Fibroblast of villous mesenchyme (primary cell): ENCODE results near the gene DDX11. TPM values are rescaled to one million over a fixed set of nuclear protein-coding genes. Genes with fewer than 3 reads are reported as not detected.
"Not testable (repeated sequence)": the region's sequence is repeated elsewhere in the genome, so short reads cannot be mapped to it uniquely, and the experiment has no call there.

ENCODE experiments used
- DNase-seq: peaks from one replicate; pipeline ENCODE4 v3.0.0-alpha.2; 2010; ENCODE audit warnings: low read depth
- H3K4me3 ChIP-seq: 2 replicates; pipeline ENCODE4 v1.5.1; 2011; ENCODE audit warnings: low read depth, mild to moderate bottlenecking, low read length
- CTCF ChIP-seq: IDR thresholded peaks from 2 replicates; pipeline ENCODE4 v1.5.1; 2012; ENCODE audit warnings: low read depth, mild to moderate bottlenecking, low read length; ENCODE audit not compliant: insufficient read depth
- total RNA-seq: library from RNA; depleted of rRNA; stranded (reverse); fragments of >200 nt; gene quantifications from 2 replicates; pipeline ENCODE4 v1.2.3, GENCODE V29; 2012

Gene DDX11
- total RNA-seq, 1 donor, result 18.1 TPM

DNA sequence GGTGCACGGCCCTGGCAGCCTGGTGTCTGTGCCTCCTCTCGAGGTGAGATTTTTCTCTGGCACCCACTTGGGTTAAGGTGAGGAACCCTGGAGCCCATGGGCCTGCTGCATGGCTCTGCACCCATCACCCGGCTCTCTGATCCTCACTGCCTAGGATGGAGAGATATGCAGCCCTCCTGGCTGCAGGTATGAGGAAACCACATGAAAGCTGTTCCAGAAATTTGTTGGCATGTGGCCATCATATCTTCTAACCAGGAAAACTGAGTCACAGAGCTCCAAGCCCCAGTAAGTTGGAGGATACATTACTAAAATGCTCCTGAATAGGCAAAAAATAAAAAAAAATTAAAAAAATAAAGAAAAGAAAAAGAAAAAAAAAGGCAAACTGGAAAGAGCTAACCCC, 39.3 kb upstream of the DDX11 start:
- no peak overlapping the region for H3K4me3 ChIP-seq
- DNase-seq, result no peak
- TF ChIP-seq CTCF, result no peak

DNA sequence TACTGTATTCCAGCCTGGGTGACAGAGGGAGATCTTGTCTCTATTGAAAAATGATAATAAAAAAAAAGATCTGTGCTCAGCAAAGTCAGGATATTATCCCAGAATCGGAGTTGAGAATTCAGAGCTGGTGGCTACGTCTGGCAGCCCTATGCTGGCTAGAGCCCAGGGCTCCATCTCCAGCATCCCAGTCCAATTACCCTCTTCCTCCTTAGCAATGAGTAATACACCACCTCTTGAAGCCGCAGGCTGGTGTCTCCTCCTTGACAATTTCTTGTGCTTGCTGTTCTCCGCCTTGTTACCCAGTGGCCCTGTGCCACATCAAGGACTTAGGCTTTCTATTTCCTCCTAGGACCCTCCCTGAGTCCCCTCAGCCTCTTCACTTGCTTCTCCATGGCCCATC, 38.4 kb upstream of the DDX11 start:
- H3K4me3 ChIP-seq, result no peak overlapping the region
- DNase-seq, result no peak
- TF ChIP-seq CTCF, result no peak

- peak; percentile 30 for DNase-seq
- no peak overlapping the region for H3K4me3 ChIP-seq
- no peak for TF ChIP-seq CTCF
Observed at GRCh38 chr12:31035967-31036665, 37.5 kb upstream of the DDX11 start.

DNA sequence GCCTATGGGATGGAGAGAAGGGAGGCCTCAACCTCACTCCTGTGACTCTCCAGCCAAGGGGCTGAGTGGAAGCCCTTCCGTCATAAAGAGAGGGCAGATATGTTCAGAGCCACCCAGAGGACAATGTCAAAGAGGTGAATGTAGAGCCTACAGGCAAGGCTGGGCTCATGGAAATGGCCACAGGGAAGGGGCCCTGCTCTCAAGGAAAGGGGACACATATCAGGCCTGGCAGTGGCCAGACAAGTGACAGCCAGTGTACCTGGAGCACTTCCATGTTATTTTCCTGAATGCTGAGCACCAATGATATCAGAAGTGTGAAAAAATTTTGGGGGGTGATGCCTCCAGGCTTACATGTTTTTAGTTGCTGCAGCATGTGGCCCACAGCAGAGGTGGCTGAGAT, 36.6 kb upstream of the DDX11 start:
- H3K4me3 ChIP-seq, result no peak overlapping the region
- no peak for DNase-seq
- no peak for TF ChIP-seq CTCF

GRCh38 chr12:31037931-31038330, 35.7 kb upstream of the DDX11 start:
- DNase-seq, result no peak
- TF ChIP-seq CTCF, result no peak
- H3K4me3 ChIP-seq, result no peak overlapping the region

GRCh38 chr12:31041033-31041564, 32.6 kb upstream of the DDX11 start:
- DNase-seq, result no peak
- TF ChIP-seq CTCF, result no peak
- H3K4me3 ChIP-seq, result no peak overlapping the region

- H3K4me3 ChIP-seq, DNase-seq: not testable (repeated sequence)
Observed at GRCh38 chr12:31050143-31050542, 23.5 kb upstream of the DDX11 start.

DNA sequence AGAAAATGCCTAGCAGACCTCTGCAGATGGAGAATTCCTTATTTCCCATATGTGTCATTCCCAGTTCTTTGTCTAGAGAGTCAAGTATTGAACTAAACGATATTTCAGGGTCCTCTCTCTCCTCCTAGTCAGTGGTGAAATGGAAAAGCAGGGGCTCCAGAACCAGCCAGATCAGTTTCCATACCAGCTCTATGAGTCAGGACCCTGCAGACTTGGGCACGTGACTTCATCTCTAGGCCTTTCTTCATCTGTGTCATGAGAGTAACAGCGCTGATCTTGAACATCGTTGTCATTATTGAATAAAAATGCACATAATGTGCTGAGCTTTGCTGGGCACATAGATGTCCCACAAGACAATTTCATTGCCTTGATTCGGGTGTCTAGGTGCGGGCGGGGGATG, 23.1 kb upstream of the DDX11 start:
- DNase-seq, H3K4me3 ChIP-seq: not testable (repeated sequence)

DNA sequence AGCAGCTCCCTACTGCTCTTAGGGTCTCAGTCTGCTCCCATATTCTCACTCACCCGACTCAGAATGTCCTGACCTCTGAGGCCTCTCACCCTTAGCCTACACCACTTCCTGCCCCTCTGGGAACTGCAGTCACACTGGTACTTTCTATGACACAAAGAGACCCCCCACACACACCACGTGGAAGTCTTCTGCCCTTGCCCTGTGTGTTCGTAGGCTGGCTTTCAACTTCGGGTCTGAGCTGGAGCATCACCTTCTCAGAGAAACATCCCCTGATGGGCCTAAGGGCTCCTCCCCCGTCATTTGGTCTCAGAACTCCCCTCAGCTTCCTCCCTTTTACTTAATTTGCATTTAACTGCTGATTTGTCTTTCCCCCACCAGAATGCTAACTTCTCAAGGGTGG, 22.0 kb upstream of the DDX11 start:
- DNase-seq, H3K4me3 ChIP-seq: not testable (repeated sequence)

DNA sequence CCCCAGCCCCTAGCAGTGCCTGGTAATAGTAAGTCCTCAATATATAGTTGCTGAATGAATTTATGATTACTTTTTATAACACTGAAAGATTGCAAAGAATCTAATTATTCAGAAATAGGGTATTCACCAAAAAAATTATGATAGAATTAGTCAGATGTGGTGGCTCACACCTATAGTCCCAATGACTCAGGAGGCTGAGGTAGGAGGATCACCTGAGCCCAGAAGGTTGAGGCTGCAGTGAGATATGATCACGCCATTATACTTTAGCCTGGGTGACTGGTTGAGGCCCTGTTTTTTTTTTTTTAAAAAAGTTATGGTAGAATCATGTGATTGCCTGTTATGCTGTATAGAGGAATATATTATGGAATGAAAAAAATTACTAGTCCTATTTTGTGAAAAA, 21.5 kb upstream of the DDX11 start:
- H3K4me3 ChIP-seq, DNase-seq: not testable (repeated sequence)

DNA sequence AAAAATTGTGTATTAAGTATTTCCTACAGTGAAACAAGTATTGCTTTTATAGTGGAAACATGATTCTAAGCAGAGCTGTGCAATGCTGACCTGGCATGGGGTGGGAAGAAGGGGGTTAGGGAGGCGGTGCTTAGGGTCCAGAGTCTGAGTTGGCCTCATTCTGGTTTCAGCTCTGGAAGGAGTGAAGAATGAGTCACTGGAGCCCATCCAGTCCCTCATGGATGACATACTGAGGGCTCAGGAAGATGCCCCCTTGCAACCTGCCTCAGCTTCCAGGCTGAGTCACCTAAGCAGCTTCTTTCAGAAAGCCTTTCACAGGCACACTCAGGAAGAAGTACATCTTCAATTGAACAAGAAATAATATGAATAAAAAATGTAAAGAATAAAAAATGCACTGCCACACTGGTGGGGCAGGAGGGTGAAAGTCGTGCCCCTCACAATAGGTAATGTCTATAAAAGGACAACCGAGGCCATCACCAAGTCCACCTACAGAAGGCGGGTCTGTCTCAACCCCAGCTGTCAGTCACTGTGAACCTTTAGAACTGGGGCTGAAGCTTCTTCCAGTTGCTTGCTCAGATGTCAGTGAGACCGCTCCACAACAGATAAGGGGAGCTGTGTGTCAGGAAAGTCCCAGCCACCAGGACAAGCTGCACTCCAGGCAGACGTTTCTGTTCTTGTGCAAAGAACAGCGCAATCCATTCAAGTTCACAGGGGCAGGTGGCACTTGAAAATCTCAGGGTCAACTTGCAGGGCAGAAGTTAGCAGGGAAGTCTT, 20.8 kb upstream of the DDX11 start:
- H3K4me3 ChIP-seq, result not testable (repeated sequence)
- DNase-seq, result peak; percentile 32
